Fibroblast of upper back skin (primary cell): Measurements from ENCODE around the gene CDC25C.
"Not testable (repeated sequence)": the region's sequence is repeated elsewhere in the genome, so short reads cannot be mapped to it uniquely, and the experiment has no call there.

Source experiments
- DNase-seq: peaks from one replicate; pipeline ENCODE4 v3.0.0-alpha.2; 2013

The CDC25C gene

GRCh38 chr5:138275379-138275782 lies 56.2 kb downstream of the CDC25C start:
- no peak for DNase-seq

GRCh38 chr5:138274189-138274853 lies 57.3 kb downstream of the CDC25C start, which contains the start of gene GFRA3:
GFRA3 (minus strand) TSS chr5:138274621; CDS start chr5:138274424, 197 bp downstream.
- DNase-seq, result no peak

- no peak for DNase-seq
These were observed 57.8 kb downstream of the CDC25C start for GRCh38 chr5:138273834-138274188.

- DNase-seq, result no peak
These were observed 58.9 kb downstream of the CDC25C start for GRCh38 chr5:138272681-138273080.

- no peak for DNase-seq
These were observed 60.3 kb downstream of the CDC25C start for GRCh38 chr5:138271281-138271680.

GRCh38 chr5:138264183-138264582 lies 67.4 kb downstream of the CDC25C start:
- no peak for DNase-seq

GRCh38 chr5:138263581-138263980 lies 68.0 kb downstream of the CDC25C start:
- no peak for DNase-seq

GRCh38 chr5:138258704-138259292 lies 72.8 kb downstream of the CDC25C start:
- no peak for DNase-seq

GRCh38 chr5:138257583-138257982 lies 74.0 kb downstream of the CDC25C start:
- no peak for DNase-seq

- no peak for DNase-seq
These were observed 78.7 kb downstream of the CDC25C start for GRCh38 chr5:138252944-138253343.

GRCh38 chr5:138247800-138248199 lies 83.8 kb downstream of the CDC25C start:
- DNase-seq, result not testable (repeated sequence)

GRCh38 chr5:138246822-138247221 lies 84.8 kb downstream of the CDC25C start:
- DNase-seq, result no peak

- DNase-seq, result no peak
These were observed 85.3 kb downstream of the CDC25C start for GRCh38 chr5:138246334-138246733.

GRCh38 chr5:138245717-138246116 lies 85.9 kb downstream of the CDC25C start:
- no peak for DNase-seq

GRCh38 chr5:138243794-138244193 lies 87.8 kb downstream of the CDC25C start:
- DNase-seq, result peak; percentile 8

GRCh38 chr5:138241688-138242571 lies 89.7 kb downstream of the CDC25C start:
- DNase-seq, result peak; percentile 12

GRCh38 chr5:138240650-138241385 lies 90.8 kb downstream of the CDC25C start:
- no peak for DNase-seq

GRCh38 chr5:138238034-138238433 lies 93.6 kb downstream of the CDC25C start:
- no peak for DNase-seq
